MCF 10A (cell line): ENCODE data around the gene CD83. TPM values are rescaled to one million over a fixed set of nuclear protein-coding genes. Genes with fewer than 3 reads are reported as not detected.

Experiments used
- BruUV-seq: library from RNA; stranded (reverse); fragments of 400-500 nt; replicated peaks from 2 replicates; lab custom pipeline; 2021; lab: Mats Ljungman, UMichigan
- CTCF ChIA-PET: fragments of 300-600 bp; sonication (Branson Sonifier 250); formaldehyde crosslinking; extraction: SDS; loops from one replicate; lab custom pipeline; 2021; ENCODE audit warnings: antibody characterized with exemption, inconsistent platforms; lab: Yijun Ruan, JAX
- POLR2A ChIA-PET: fragments of 300-600, 350-650 bp; sonication (Branson Sonifier 250); formaldehyde crosslinking; extraction: SDS; loops from one replicate; lab custom pipeline; 2020; ENCODE audit warnings: antibody characterized with exemption, inconsistent platforms; lab: Yijun Ruan, JAX
- DNase-seq: peaks from one replicate; pipeline ENCODE4 v3.0.0-alpha.2; 2018; ENCODE audit not compliant: unreplicated experiment
- H3K27ac Mint-ChIP-seq: one replicate; pipeline ENCODE4 v1.8.0; 2022; ENCODE audit warnings: mild to moderate bottlenecking, low read depth, mixed read lengths; ENCODE audit not compliant: unreplicated experiment
- H3K27me3 Mint-ChIP-seq: one replicate; pipeline ENCODE4 v1.8.0; 2022; ENCODE audit warnings: mixed read lengths; ENCODE audit not compliant: insufficient read depth, unreplicated experiment
- H3K36me3 Mint-ChIP-seq: one replicate; pipeline ENCODE4 v1.8.0; 2022; ENCODE audit warnings: mild to moderate bottlenecking, moderate library complexity, mixed read lengths; ENCODE audit not compliant: insufficient read depth, unreplicated experiment
- H3K4me1 Mint-ChIP-seq: one replicate; pipeline ENCODE4 v1.8.0; 2022; ENCODE audit warnings: mixed read lengths; ENCODE audit not compliant: insufficient read depth, unreplicated experiment
- H3K4me3 Mint-ChIP-seq: one replicate; pipeline ENCODE4 v1.8.0; 2022; ENCODE audit warnings: mild to moderate bottlenecking, moderate library complexity, mixed read lengths; ENCODE audit not compliant: unreplicated experiment
- H3K9me3 Mint-ChIP-seq: one replicate; pipeline ENCODE4 v1.8.0; 2022; ENCODE audit warnings: mixed read lengths; ENCODE audit not compliant: unreplicated experiment
- intact Hi-C: fragments of 100-400 bp; cut with micrococcal nuclease; formaldehyde crosslinking; loops from 2 replicates; pipeline ENCODE4 v1.14.1; 2022
- total RNA-seq: library from RNA; stranded (reverse); gene quantifications from 2 replicates; pipeline ENCODE4 v1.2.3, GENCODE V29; 2022
- TF ChIP-seq, protein P1 (sequence below): fragments of 200-600 bp; IDR thresholded peaks from one replicate; pipeline ENCODE4 v1.8.0; 2022; ENCODE audit warnings: antibody characterized with exemption, mild to moderate bottlenecking; ENCODE audit not compliant: unreplicated experiment

Gene CD83
- total RNA-seq, 1 experiment from 2014 or later = 1.7 TPM

DNA sequence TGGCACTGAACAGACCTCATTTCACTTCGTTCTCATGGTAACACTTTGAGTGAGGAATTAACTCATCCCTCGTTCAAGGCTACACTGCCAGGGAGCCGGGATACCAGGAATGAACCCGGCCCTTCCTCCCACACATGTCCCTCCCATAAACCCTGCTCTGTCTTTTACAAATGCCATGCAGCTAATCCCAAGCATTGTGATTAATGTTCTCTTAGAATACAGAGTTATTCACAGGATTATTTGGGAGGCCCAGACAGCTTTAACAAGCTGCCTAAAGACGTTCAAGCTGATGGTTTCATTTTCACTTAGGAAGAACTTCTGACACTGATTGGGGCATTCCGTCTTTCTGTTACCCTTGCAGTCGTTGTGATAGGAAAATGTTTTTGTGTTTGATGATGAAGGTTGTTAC is 42.5 kb upstream of the CD83 start:
- POLR2A ChIA-PET = interaction anchor here (0.5 to 1.6 kb wide), 8 partner anchors 8 to 1201 kb away, joined by 3 to 4 read pairs (median 3); no protein-coding TSS in a partner anchor
- CTCF ChIA-PET = interaction anchor here (0.6 to 1.6 kb wide), 7 partner anchors 8 to 280 kb away, joined by 3 to 10 read pairs (median 4); no protein-coding TSS in a partner anchor
- intact Hi-C loops = no loop called here
- no TSS peak for BruUV-seq
- DNase-seq = peak; percentile 38
- TF ChIP-seq, protein P1, sequence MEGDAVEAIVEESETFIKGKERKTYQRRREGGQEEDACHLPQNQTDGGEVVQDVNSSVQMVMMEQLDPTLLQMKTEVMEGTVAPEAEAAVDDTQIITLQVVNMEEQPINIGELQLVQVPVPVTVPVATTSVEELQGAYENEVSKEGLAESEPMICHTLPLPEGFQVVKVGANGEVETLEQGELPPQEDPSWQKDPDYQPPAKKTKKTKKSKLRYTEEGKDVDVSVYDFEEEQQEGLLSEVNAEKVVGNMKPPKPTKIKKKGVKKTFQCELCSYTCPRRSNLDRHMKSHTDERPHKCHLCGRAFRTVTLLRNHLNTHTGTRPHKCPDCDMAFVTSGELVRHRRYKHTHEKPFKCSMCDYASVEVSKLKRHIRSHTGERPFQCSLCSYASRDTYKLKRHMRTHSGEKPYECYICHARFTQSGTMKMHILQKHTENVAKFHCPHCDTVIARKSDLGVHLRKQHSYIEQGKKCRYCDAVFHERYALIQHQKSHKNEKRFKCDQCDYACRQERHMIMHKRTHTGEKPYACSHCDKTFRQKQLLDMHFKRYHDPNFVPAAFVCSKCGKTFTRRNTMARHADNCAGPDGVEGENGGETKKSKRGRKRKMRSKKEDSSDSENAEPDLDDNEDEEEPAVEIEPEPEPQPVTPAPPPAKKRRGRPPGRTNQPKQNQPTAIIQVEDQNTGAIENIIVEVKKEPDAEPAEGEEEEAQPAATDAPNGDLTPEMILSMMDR = no peak
- H3K36me3 Mint-ChIP-seq = no peaks in the 10 kb centered on the region
- H3K9me3 Mint-ChIP-seq = no peaks in the 10 kb centered on the region
- H3K27ac Mint-ChIP-seq = peak overlapping the region; percentile 96
- peaks cover 15% of the 10 kb centered on the region for H3K4me1 Mint-ChIP-seq
- no peaks in the 10 kb centered on the region for H3K27me3 Mint-ChIP-seq
- peak overlapping the region; percentile 74 for H3K4me3 Mint-ChIP-seq

DNA sequence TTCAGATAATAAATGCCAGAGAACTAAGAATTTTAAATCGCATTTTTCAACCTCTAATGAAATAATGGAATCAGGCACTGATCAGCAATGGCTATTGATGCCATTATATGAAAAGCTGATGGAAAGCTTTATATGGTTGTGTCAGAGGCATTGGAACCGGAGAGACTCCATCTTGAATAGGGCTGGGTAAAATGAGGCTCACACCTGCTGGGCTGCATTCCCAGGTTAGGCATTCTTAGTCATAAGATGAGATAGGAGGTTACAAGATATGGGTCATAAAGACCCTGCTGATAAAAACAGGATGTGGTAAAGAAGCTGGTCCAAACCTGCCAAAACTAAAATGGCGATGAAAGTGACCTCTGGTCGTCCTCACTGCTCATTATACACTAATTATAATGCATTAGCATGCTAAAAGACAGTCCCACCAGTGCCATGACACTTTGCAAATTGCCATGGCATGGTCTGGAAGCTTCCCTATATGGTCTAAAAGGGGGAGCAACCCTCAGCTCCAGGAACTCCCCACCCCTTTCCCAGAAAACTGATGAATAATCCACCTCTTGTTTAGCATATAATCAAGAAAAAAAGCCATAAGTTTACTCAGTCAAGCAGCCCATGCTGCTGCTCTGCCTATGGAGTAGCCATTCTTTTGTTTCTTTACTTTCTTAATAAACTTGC is 40.2 kb upstream of the CD83 start:
- Mint-ChIP-seq H3K4me1 (peaks cover 15% of the 10 kb centered on the region), H3K4me3 (no peak overlapping the region), H3K27ac (no peak overlapping the region), H3K9me3 (no peaks in the 10 kb centered on the region), H3K27me3 (no peaks in the 10 kb centered on the region), H3K36me3 (no peaks in the 10 kb centered on the region)
- DNase-seq = no peak
- ChIA-PET CTCF (interaction anchor here (4.8 kb wide), 1 partner anchor 10 kb away, joined by 36 read pairs; no protein-coding TSS in a partner anchor), POLR2A (no interaction called here)
- BruUV-seq = no TSS peak
- TF ChIP-seq, protein P1 = no peak
- intact Hi-C loops = no loop called here

DNA sequence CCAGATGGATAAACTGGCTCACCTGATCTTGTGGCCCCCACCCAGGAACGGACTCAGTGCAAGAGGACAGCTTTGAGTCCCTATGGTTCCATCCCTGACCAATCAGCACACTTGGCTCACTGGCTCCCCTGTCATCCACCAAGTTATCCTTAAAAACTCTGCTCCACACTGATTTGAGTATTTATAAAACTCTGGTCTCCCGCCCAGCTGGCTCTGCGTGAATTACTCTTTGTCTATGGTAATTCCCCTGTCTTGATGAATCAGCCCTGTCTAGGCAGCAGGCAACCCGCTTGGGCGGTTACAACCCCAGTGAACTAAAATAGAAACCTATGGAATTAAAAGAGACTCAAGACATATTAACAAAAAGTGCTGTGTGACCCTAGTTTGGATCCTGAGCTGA is 38.1 kb upstream of the CD83 start:
- Mint-ChIP-seq H3K27ac (no peak overlapping the region), H3K27me3 (no peaks in the 10 kb centered on the region), H3K36me3 (no peaks in the 10 kb centered on the region), H3K4me1 (peaks cover 15% of the 10 kb centered on the region), H3K9me3 (no peaks in the 10 kb centered on the region), H3K4me3 (no peak overlapping the region)
- ChIA-PET CTCF (interaction anchor here (0.6 to 4.8 kb wide), 3 partner anchors 12 to 171 kb away, joined by 3 to 36 read pairs (median 3); no protein-coding TSS in a partner anchor), POLR2A (interaction anchor here (0.6 to 1.2 kb wide), 4 partner anchors 12 to 1433 kb away, joined by 3 read pairs; no protein-coding TSS in a partner anchor)
- no TSS peak for BruUV-seq
- intact Hi-C loops = no loop called here
- DNase-seq = no peak
- TF ChIP-seq, protein P1 = no peak

DNA sequence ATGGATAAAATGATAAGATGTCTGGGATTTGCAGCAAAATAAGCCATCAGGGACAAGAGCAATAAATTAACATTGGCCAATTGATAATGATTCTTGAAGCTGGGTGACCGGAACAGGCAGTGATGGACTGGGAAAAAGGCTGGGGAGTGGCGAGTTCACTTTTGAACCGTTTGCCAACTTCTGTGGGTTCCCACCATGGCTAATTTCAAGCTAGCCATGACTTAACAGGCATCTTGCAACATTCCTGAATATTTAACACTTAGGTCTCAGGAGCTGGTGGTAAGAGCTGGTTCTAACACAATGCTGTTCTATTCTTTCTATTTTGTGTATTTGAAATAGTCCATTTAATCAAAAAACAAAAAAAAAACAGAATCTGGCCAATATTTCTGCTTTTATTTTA is 37.6 kb upstream of the CD83 start:
- intact Hi-C loops = no loop called here
- POLR2A ChIA-PET = interaction anchor here (1.0 to 1.2 kb wide), 3 partner anchors 13 to 69 kb away, joined by 3 read pairs; no protein-coding TSS in a partner anchor
- no peaks in the 10 kb centered on the region for H3K9me3 Mint-ChIP-seq
- CTCF ChIA-PET = interaction anchor here (1.3 to 4.8 kb wide), 2 partner anchors 13 to 172 kb away, joined by 3 to 36 read pairs; no protein-coding TSS in a partner anchor
- no peaks in the 10 kb centered on the region for H3K27me3 Mint-ChIP-seq
- TF ChIP-seq, protein P1 = no peak
- BruUV-seq = no TSS peak
- no peak overlapping the region for H3K4me3 Mint-ChIP-seq
- H3K27ac Mint-ChIP-seq = no peak overlapping the region
- H3K4me1 Mint-ChIP-seq = peaks cover 13% of the 10 kb centered on the region
- no peaks in the 10 kb centered on the region for H3K36me3 Mint-ChIP-seq
- no peak for DNase-seq
